Astrocyte (in vitro differentiated cells and primary cell): ENCODE data around the gene FMN1. TPM values are rescaled to one million over a fixed set of nuclear protein-coding genes. Genes with fewer than 3 reads are reported as not detected.

Experiments used
- DNase-seq: peaks from one replicate; pipeline ENCODE4 v3.0.0-alpha.2; 2010; ENCODE audit warnings: low read depth
- FAIRE-seq: peaks from 2 replicates; lab custom pipeline; 2011; peaks lifted over from hg19 to GRCh38; lab: Jason Lieb, UNC
- H2AFZ ChIP-seq: 2 replicates; pipeline ENCODE4 v1.6.0; 2012; ENCODE audit warnings: low read depth, low read length, inconsistent platforms
- H3K27ac ChIP-seq: 2 replicates; pipeline ENCODE4 v1.5.1; 2011; ENCODE audit warnings: low read depth, low read length, inconsistent platforms
- H3K27me3 ChIP-seq: 2 replicates; pipeline ENCODE4 v1.6.0; 2011; ENCODE audit warnings: low read length, inconsistent platforms; ENCODE audit not compliant: insufficient read depth
- H3K36me3 ChIP-seq: 2 replicates; pipeline ENCODE4 v1.5.1; 2011; ENCODE audit warnings: low read length, inconsistent platforms; ENCODE audit not compliant: insufficient read depth
- H3K4me1 ChIP-seq: 2 replicates; pipeline ENCODE4 v1.5.1; 2011; ENCODE audit warnings: low read length, inconsistent platforms; ENCODE audit not compliant: insufficient read depth
- H3K4me2 ChIP-seq: 2 replicates; pipeline ENCODE4 v1.6.0; 2012; ENCODE audit warnings: low read length, inconsistent platforms
- H3K4me3 ChIP-seq: 2 replicates; pipeline ENCODE4 v1.5.1; 2011; ENCODE audit warnings: low read depth, mild to moderate bottlenecking, low read length, inconsistent platforms; ENCODE audit not compliant: insufficient read depth
- H3K79me2 ChIP-seq: 2 replicates; pipeline ENCODE4 v1.6.0; 2012; ENCODE audit warnings: mild to moderate bottlenecking, low read length, inconsistent platforms; ENCODE audit not compliant: insufficient read depth
- H3K9ac ChIP-seq: 2 replicates; pipeline ENCODE4 v1.6.0; 2012; ENCODE audit warnings: mild to moderate bottlenecking, low read length, inconsistent platforms
- H3K9me3 ChIP-seq: 2 replicates; pipeline ENCODE4 v1.5.1; 2012; ENCODE audit warnings: low read depth, mild to moderate bottlenecking, low read length, inconsistent platforms; ENCODE audit not compliant: insufficient read depth
- H4K20me1 ChIP-seq: 2 replicates; pipeline ENCODE4 v1.6.0; 2012; ENCODE audit warnings: low read length, inconsistent platforms; ENCODE audit not compliant: insufficient read depth
- H3K27ac Mint-ChIP-seq: one replicate; pipeline ENCODE4 v1.8.0; 2021; ENCODE audit warnings: mild to moderate bottlenecking, mixed read lengths; ENCODE audit not compliant: unreplicated experiment
- H3K27me3 Mint-ChIP-seq: one replicate; pipeline ENCODE4 v1.8.0; 2021; ENCODE audit warnings: low read depth, mixed read lengths; ENCODE audit not compliant: unreplicated experiment
- H3K36me3 Mint-ChIP-seq: one replicate; pipeline ENCODE4 v1.8.0; 2021; ENCODE audit warnings: low read depth, mixed read lengths; ENCODE audit not compliant: unreplicated experiment
- H3K4me1 Mint-ChIP-seq: one replicate; pipeline ENCODE4 v1.8.0; 2021; ENCODE audit warnings: low read depth, mixed read lengths; ENCODE audit not compliant: unreplicated experiment
- H3K4me3 Mint-ChIP-seq: one replicate; pipeline ENCODE4 v1.8.0; 2021; ENCODE audit warnings: mild to moderate bottlenecking, moderate library complexity, mixed read lengths; ENCODE audit not compliant: unreplicated experiment
- H3K9me3 Mint-ChIP-seq: one replicate; pipeline ENCODE4 v1.8.0; 2021; ENCODE audit warnings: mild to moderate bottlenecking, mixed read lengths; ENCODE audit not compliant: unreplicated experiment
- EZH2 ChIP-seq: IDR thresholded peaks from 2 replicates; pipeline ENCODE4 v1.6.1; 2012; ENCODE audit warnings: mild to moderate bottlenecking, low read length, inconsistent platforms; ENCODE audit not compliant: insufficient read depth
- total RNA-seq: library from RNA; stranded (reverse); gene quantifications from 2 replicates; pipeline ENCODE4 v1.2.1, GENCODE V29; 2021
- TF ChIP-seq, protein P1 (sequence below): IDR thresholded peaks from 2 replicates; pipeline ENCODE4 v1.5.1; 2011; ENCODE audit warnings: low read depth, mild to moderate bottlenecking, inconsistent platforms, low read length, moderate library complexity; ENCODE audit not compliant: insufficient read depth

The FMN1 gene
- total RNA-seq, 1 donor from 2014 or later, result 5.3 TPM

DNA sequence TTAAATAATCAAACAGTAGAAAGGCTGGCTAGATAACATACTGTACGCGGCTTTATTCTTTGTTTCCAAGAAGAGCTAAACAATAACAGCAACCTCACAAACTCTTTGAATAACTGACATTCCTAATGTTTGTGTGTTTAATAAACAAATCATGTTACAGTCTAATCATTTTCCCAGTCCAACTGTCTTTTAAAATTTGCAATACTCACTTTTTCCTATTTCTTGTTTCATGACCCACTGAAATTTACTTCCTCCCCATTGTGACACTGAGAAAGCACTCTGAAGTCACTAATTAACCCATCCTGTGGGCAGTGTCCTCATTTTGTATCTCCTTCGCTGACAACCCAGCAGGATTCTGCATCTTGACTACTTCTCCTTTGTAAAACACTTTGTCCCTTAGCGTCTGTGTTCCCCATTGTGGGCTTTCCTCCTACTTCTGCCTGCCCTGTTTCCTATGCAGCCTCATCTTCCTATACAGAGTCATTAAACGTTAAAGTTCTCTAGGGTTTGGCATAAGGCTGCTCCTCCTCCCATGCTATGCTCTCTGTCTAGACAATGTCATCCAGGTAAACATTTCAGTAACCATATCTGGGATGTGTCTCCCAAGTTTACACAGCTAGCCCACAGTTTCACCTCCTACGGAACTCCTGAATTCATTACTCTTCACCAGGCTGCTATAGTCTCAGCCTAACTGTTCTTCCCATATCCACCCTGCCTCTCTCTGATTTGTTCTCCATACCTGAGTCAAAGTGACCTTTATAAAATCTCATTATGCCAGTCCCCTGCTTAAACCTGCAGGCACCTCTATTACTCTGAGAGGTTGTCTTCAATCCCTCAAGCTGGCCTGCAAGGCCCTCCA lies 327.8 kb downstream of the FMN1 start:
- Histone ChIP-seq H3K9ac (peak overlapping the region; percentile 77), H3K27me3 (no peaks in the 10 kb centered on the region), H3K36me3 (no peaks in the 10 kb centered on the region), H3K4me1 (peaks cover 37% of the 10 kb centered on the region), H3K27ac (peak overlapping the region; percentile 98), H3K79me2 (no peaks in the 10 kb centered on the region), H4K20me1 (no peaks in the 10 kb centered on the region), H3K4me2 (peak overlapping the region; percentile 5), H3K9me3 (no peaks in the 10 kb centered on the region), H3K4me3 (no peak overlapping the region), H2AFZ (peak overlapping the region; percentile 63)
- Mint-ChIP-seq H3K4me1 (peaks cover 45% of the 10 kb centered on the region), H3K27me3 (no peaks in the 10 kb centered on the region), H3K27ac (peak overlapping the region; percentile 77), H3K4me3 (no peak overlapping the region), H3K9me3 (peaks cover 4% of the 10 kb centered on the region), H3K36me3 (peaks cover 8% of the 10 kb centered on the region)
- DNase-seq (no peak), FAIRE-seq (peak; percentile 43)
- TF ChIP-seq EZH2, result no peak
- TF ChIP-seq, protein P1, sequence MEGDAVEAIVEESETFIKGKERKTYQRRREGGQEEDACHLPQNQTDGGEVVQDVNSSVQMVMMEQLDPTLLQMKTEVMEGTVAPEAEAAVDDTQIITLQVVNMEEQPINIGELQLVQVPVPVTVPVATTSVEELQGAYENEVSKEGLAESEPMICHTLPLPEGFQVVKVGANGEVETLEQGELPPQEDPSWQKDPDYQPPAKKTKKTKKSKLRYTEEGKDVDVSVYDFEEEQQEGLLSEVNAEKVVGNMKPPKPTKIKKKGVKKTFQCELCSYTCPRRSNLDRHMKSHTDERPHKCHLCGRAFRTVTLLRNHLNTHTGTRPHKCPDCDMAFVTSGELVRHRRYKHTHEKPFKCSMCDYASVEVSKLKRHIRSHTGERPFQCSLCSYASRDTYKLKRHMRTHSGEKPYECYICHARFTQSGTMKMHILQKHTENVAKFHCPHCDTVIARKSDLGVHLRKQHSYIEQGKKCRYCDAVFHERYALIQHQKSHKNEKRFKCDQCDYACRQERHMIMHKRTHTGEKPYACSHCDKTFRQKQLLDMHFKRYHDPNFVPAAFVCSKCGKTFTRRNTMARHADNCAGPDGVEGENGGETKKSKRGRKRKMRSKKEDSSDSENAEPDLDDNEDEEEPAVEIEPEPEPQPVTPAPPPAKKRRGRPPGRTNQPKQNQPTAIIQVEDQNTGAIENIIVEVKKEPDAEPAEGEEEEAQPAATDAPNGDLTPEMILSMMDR, result no peak

DNA sequence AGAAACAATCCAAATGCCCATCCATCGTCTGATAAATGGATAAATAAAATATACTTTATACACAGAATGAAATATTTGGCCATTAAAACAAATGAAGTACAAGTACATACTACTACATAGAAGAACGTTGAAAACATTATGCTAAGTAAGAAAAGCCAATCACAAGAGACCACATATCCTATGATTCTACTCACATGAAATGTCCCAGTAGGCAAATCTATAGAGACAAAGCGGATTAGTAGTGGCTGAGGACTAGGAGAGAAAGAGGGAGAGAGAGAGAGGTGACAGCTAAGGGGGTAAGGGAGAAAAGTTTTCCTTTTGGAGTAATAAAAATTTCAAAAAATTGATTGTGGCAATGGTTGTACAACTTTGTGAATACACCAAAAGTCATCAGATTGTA lies 329.7 kb downstream of the FMN1 start:
- no peaks in the 10 kb centered on the region for H4K20me1 ChIP-seq
- TF ChIP-seq EZH2, result no peak
- TF ChIP-seq, protein P1, result no peak
- Mint-ChIP-seq H3K4me3 (no peak overlapping the region), H3K27me3 (no peaks in the 10 kb centered on the region), H3K9me3 (peaks cover 2% of the 10 kb centered on the region), H3K36me3 (peaks cover 4% of the 10 kb centered on the region), H3K4me1 (peaks cover 45% of the 10 kb centered on the region), H3K27ac (peak overlapping the region; percentile 67)
- DNase-seq (no peak), FAIRE-seq (no peak)
- no peak overlapping the region for H3K27ac ChIP-seq
- H3K27me3 ChIP-seq, result no peaks in the 10 kb centered on the region
- H3K79me2 ChIP-seq, result no peaks in the 10 kb centered on the region
- H3K4me3 ChIP-seq, result no peak overlapping the region
- H3K9me3 ChIP-seq, result no peaks in the 10 kb centered on the region
- peaks cover 35% of the 10 kb centered on the region for H3K4me1 ChIP-seq
- no peak overlapping the region for H3K4me2 ChIP-seq
- no peak overlapping the region for H2AFZ ChIP-seq
- H3K9ac ChIP-seq, result no peak overlapping the region
- H3K36me3 ChIP-seq, result no peaks in the 10 kb centered on the region

DNA sequence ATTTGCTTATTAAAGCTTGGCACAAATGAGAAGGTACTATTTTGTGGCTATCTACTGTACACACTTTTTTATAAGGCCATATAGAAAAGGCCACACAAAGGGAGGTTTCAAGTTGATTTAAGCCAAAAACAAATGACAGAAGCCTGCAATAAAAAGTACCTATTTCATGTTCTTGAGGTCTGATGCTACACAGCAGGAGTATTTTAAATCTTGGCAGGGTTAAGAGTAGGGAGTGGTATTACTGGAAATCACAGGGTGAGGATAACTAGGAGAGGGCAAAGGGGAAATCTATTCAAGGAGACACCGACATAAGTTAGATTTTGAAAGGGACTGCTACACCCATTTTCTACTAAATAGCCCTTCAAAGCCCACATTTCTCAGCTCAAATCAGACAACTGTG lies 330.5 kb downstream of the FMN1 start:
- H3K36me3 ChIP-seq, result no peaks in the 10 kb centered on the region
- H3K4me3 Mint-ChIP-seq, result no peak overlapping the region
- no peaks in the 10 kb centered on the region for H4K20me1 ChIP-seq
- no peak overlapping the region for H3K27ac ChIP-seq
- H3K79me2 ChIP-seq, result no peaks in the 10 kb centered on the region
- H3K27me3 ChIP-seq, result no peaks in the 10 kb centered on the region
- FAIRE-seq (peak; percentile 78), DNase-seq (no peak)
- peaks cover 4% of the 10 kb centered on the region for H3K36me3 Mint-ChIP-seq
- TF ChIP-seq EZH2, result no peak
- TF ChIP-seq, protein P1, result no peak
- H3K9ac ChIP-seq, result no peak overlapping the region
- H3K4me1 Mint-ChIP-seq, result peaks cover 45% of the 10 kb centered on the region
- H3K4me1 ChIP-seq, result peaks cover 29% of the 10 kb centered on the region
- no peak overlapping the region for H3K4me3 ChIP-seq
- H3K9me3 ChIP-seq, result no peaks in the 10 kb centered on the region
- no peaks in the 10 kb centered on the region for H3K27me3 Mint-ChIP-seq
- H2AFZ ChIP-seq, result no peak overlapping the region
- peak overlapping the region; percentile 34 for H3K27ac Mint-ChIP-seq
- H3K9me3 Mint-ChIP-seq, result peaks cover 2% of the 10 kb centered on the region
- no peak overlapping the region for H3K4me2 ChIP-seq
